ENCODE data around the gene APOLD1. TPM values are rescaled to one million over a fixed set of nuclear protein-coding genes. Genes with fewer than 3 reads are reported as not detected.

Gene APOLD1
- total and polyA plus RNA-seq, 2 donors, result 27.0 to 41.8 TPM

Small RNA genes lying within 50 kb of the gene (small RNA-seq; reads per million reads assigned to genes)
- gene AC007215.1, result not detected
- not detected for gene MIR613

Other genes with a start within 250 kb of the APOLD1 start
- 31.8 TPM for gene DUSP16, start 222.8 kb upstream of the APOLD1 start, total RNA-seq
- 11.1 TPM for gene DUSP16, start 222.8 kb upstream of the APOLD1 start, polyA plus RNA-seq
- 39.0 TPM for gene CREBL2, start 173.8 kb upstream of the APOLD1 start, total RNA-seq
- gene CREBL2, start 173.8 kb upstream of the APOLD1 start, polyA plus RNA-seq, result 29.7 TPM
- 1.1 TPM for gene GPR19, start 89.5 kb upstream of the APOLD1 start, total RNA-seq
- 0.13 TPM for gene GPR19, start 89.5 kb upstream of the APOLD1 start, polyA plus RNA-seq
- gene CDKN1B, start 68.3 kb upstream of the APOLD1 start, total RNA-seq, result 73.6 TPM
- 52.1 TPM for gene CDKN1B, start 68.3 kb upstream of the APOLD1 start, polyA plus RNA-seq
- gene DDX47, start 27.7 kb downstream of the APOLD1 start, total RNA-seq, result 82.8 TPM
- gene DDX47, start 27.7 kb downstream of the APOLD1 start, polyA plus RNA-seq, result 48.2 TPM
- 12.1 TPM for gene GPRC5A, start 105.9 kb downstream of the APOLD1 start, total RNA-seq
- gene GPRC5A, start 105.9 kb downstream of the APOLD1 start, polyA plus RNA-seq, result 8.5 TPM
- gene GPRC5D, start 166.5 kb downstream of the APOLD1 start, total RNA-seq, result not detected
- 0.13 TPM for gene GPRC5D, start 166.5 kb downstream of the APOLD1 start, polyA plus RNA-seq
- gene HEBP1, start 214.6 kb downstream of the APOLD1 start, total RNA-seq, result 22.0 TPM
- 68.5 TPM for gene HEBP1, start 214.6 kb downstream of the APOLD1 start, polyA plus RNA-seq

Measured in urinary bladder (tissue), 2 donors.